HepG2 (cell line): Measurements from ENCODE around the gene SART1. TPM values are rescaled to one million over a fixed set of nuclear protein-coding genes. Genes with fewer than 3 reads are reported as not detected.

Experiments
- ATAC-seq: fragments of 200-7000 bp; cut with Tn5 transposase; 3 replicates; pipeline ENCODE4 v1.9.1; 2020; ENCODE audit warnings: mild to moderate bottlenecking, moderate library complexity
- BruUV-seq: library from RNA; stranded (reverse); fragments of 400-500 nt; replicated peaks from 2 replicates; lab custom pipeline; 2021; lab: Mats Ljungman, UMichigan
- CTCF ChIA-PET: fragments of 300-600 bp; formaldehyde crosslinking; extraction: SDS; loops from one replicate; lab custom pipeline; 2021; ENCODE audit warnings: low total read pairs, inconsistent platforms, low intra/inter-chr PET ratio; lab: Yijun Ruan, JAX
- POLR2A ChIA-PET: fragments of 350-600 bp; sonication (Branson Sonifier 250); formaldehyde crosslinking; loops from one replicate; lab custom pipeline; 2020; ENCODE audit warnings: antibody characterized with exemption, inconsistent platforms; lab: Yijun Ruan, JAX
- DNase-seq: peaks from one replicate; pipeline ENCODE4 v3.0.0-alpha.2; 2015; ENCODE audit warnings: low spot score
- FAIRE-seq: peaks from 3 replicates; lab custom pipeline; 2011; peaks lifted over from hg19 to GRCh38; lab: Jason Lieb, UNC
- H2AFZ ChIP-seq: one replicate; pipeline ENCODE4 v1.6.1; 2011; ENCODE audit warnings: low read length, inconsistent platforms
- H3K27ac ChIP-seq: fragments of 300-600 bp; 3 replicates; pipeline ENCODE4 v1.8.0; 2011; ENCODE audit warnings: mixed run types, mild to moderate bottlenecking, mixed read lengths, low read length, inconsistent platforms; ENCODE audit not compliant: insufficient read depth; ENCODE audit errors: extremely low read length
- H3K27me3 ChIP-seq, 2 experiments: fragments of 200-600 bp in 1 of 2; 2 replicates in 1 of 2; 3 replicates in 1 of 2; pipeline versions ENCODE4 v1.6.0 to v1.8.0; 2011; ENCODE audit warnings: low read length in 2 of 2, mild to moderate bottlenecking in 2 of 2, moderate library complexity in 2 of 2, inconsistent platforms in 1 of 2; ENCODE audit not compliant: insufficient read depth in 2 of 2, control insufficient read depth in 1 of 2
- H3K36me3 ChIP-seq, 2 experiments: fragments of 200-600 bp in 1 of 2; replicated peaks in 1 of 2; 2 replicates in 1 of 2; 3 replicates in 1 of 2; pipeline versions ENCODE4 v1.5.1 to v1.8.0; 2011; ENCODE audit warnings: low read length in 2 of 2, inconsistent platforms in 1 of 2; ENCODE audit not compliant: insufficient read depth in 2 of 2, control insufficient read depth in 1 of 2
- H3K4me1 ChIP-seq: 2 replicates; pipeline ENCODE4 v1.5.1; 2012; ENCODE audit warnings: low read length, inconsistent platforms; ENCODE audit not compliant: insufficient read depth
- H3K4me2 ChIP-seq: 2 replicates; pipeline ENCODE4 v1.6.0; 2011; ENCODE audit warnings: low read depth, low read length, inconsistent platforms
- H3K4me3 ChIP-seq, 3 experiments: fragments of 200-600 bp in 1 of 3; sonication (generic), shearing (Covaris generic) in 1 of 3; replicated peaks in 1 of 3; 2 replicates each; pipeline ENCODE4 v1.5.1; 2011 to 2016; ENCODE audit warnings: low read length in 3 of 3, inconsistent platforms in 2 of 3, low read depth in 2 of 3, mild to moderate bottlenecking in 2 of 3, control low read depth in 1 of 3, mixed read lengths in 1 of 3; ENCODE audit not compliant: insufficient read depth in 1 of 3
- H3K79me2 ChIP-seq: one replicate; pipeline ENCODE4 v1.6.1; 2011; ENCODE audit warnings: low read length, inconsistent platforms; ENCODE audit not compliant: insufficient read depth
- H3K9ac ChIP-seq: 2 replicates; pipeline ENCODE4 v1.6.0; 2011; ENCODE audit warnings: mild to moderate bottlenecking, low read depth, low read length, inconsistent platforms; ENCODE audit not compliant: insufficient read depth
- H3K9me3 ChIP-seq: 2 replicates; pipeline ENCODE4 v1.5.1; 2012; ENCODE audit warnings: mild to moderate bottlenecking, low read length
- H4K20me1 ChIP-seq: 2 replicates; pipeline ENCODE4 v1.6.0; 2011; ENCODE audit warnings: inconsistent platforms, mild to moderate bottlenecking, low read length, moderate library complexity; ENCODE audit not compliant: insufficient read depth
- DBP ChIP-seq: sonication (generic); formaldehyde crosslinking; IDR thresholded peaks from 2 replicates; pipeline ENCODE4 v1.4.0; 2020; ENCODE audit warnings: missing genetic modification reagents; ENCODE audit errors: not compliant biosample characterization
- PRMT3 ChIP-seq: sonication (generic); formaldehyde crosslinking; IDR thresholded peaks from 2 replicates; pipeline ENCODE4 v1.8.1; 2022; ENCODE audit warnings: low read depth, mild to moderate bottlenecking, moderate library complexity, missing genetic modification reagents, borderline replicate concordance
- SKIL ChIP-seq: sonication (generic); formaldehyde crosslinking; IDR thresholded peaks from 2 replicates; pipeline ENCODE4 v1.8.0; 2022; ENCODE audit warnings: missing genetic modification reagents, mild to moderate bottlenecking, moderate library complexity, borderline replicate concordance
- TARDBP ChIP-seq: sonication (generic); formaldehyde crosslinking; IDR thresholded peaks from 2 replicates; pipeline ENCODE4 v1.8.0; 2022; ENCODE audit warnings: mild to moderate bottlenecking, missing genetic modification reagents
- UBTF ChIP-seq: sonication (generic); formaldehyde crosslinking; IDR thresholded peaks from 2 replicates; pipeline ENCODE4 v1.4.0; 2020; ENCODE audit warnings: mild to moderate bottlenecking, missing genetic modification reagents
- ZMAT3 ChIP-seq: sonication (generic); formaldehyde crosslinking; conservative IDR thresholded peaks from 2 replicates; pipeline ENCODE4 v1.7.0; 2021; ENCODE audit warnings: missing genetic modification reagents
- ZNF230 ChIP-seq: sonication (generic); formaldehyde crosslinking; IDR thresholded peaks from 2 replicates; pipeline ENCODE4 v1.4.0; 2020; ENCODE audit warnings: mild to moderate bottlenecking, missing genetic modification reagents
- ZNF234 ChIP-seq: sonication (generic); formaldehyde crosslinking; conservative IDR thresholded peaks from 2 replicates; pipeline ENCODE4 v1.5.1; 2020; ENCODE audit warnings: mild to moderate bottlenecking, missing genetic modification reagents
- ZNF777 ChIP-seq: sonication (generic); formaldehyde crosslinking; IDR thresholded peaks from 2 replicates; pipeline ENCODE4 v1.4.0; 2020; ENCODE audit warnings: missing genetic modification reagents
- ZSCAN30 ChIP-seq: sonication (generic); formaldehyde crosslinking; IDR thresholded peaks from 2 replicates; pipeline ENCODE4 v1.5.0; 2020; ENCODE audit warnings: mild to moderate bottlenecking, missing genetic modification reagents
- WGBS: methylation state at CpG from one replicate; pipeline ENCODE4 v1.1.6; 2017; ENCODE audit warnings: low lambda C conversion rate; 5-methylcytosine and 5-hydroxymethylcytosine counted together
- in situ Hi-C: cut with HindIII; loops from 2 replicates; pipeline ENCODE4 v1.10.0; 2017; ENCODE audit warnings: low pct_unique_long_range_greater_than_20kb; ENCODE audit not compliant: extremely low pct_ligation_motif_present
- intact Hi-C: fragments of 100-400 bp; cut with micrococcal nuclease; formaldehyde crosslinking; loops from one replicate; pipeline ENCODE4 v1.10.0; 2022; ENCODE audit not compliant: unreplicated experiment
- polyA plus RNA-seq, 8 experiments: library from polyadenylated mRNA; depleted of rRNA in 3 of 8; stranded (reverse) in 7 of 8; unstranded in 1 of 8; fragments of >200 nt; fragmentation: Illumina TruSeq in 4 of 8; extraction: Trizol in 4 of 8; gene quantifications; 2 replicates each; pipeline versions ENCODE4 v1.2.1 to v1.2.3, GENCODE V29; 2011 to 2016; ENCODE audit warnings: low read depth in 4 of 8, missing spikeins in 1 of 8, mixed read lengths in 1 of 8; ENCODE audit not compliant: insufficient read depth in 1 of 8
- total RNA-seq, 5 experiments: library from RNA; depleted of rRNA; stranded (reverse); fragments of >200 nt; fragmentation: Illumina TruSeq; extraction: Trizol; gene quantifications; 2 replicates each; pipeline ENCODE4 v1.2.3, GENCODE V29; 2016; ENCODE audit warnings: low read depth in 1 of 5

The SART1 gene
- total and polyA plus RNA-seq, 2 of the 13 experiments (the other 11 are each of a cell fraction or from before 2014, with no cell fraction given): 11.3 to 22.5 TPM

- DNase-seq: no peak
- Histone ChIP-seq H3K4me2 (peak overlapping the region; percentile 97), H3K36me3 (no peaks in the 10 kb centered on the region), H3K27ac (no peak overlapping the region), H4K20me1 (no peaks in the 10 kb centered on the region), H2AFZ (peak overlapping the region; percentile 87), H3K4me1 (peaks cover 43% of the 10 kb centered on the region), H3K9ac (peak overlapping the region; percentile 68), H3K4me3 (peak overlapping the region; percentile 64 to 75 (median 69)), H3K79me2 (no peaks in the 10 kb centered on the region)
- ATAC-seq: peak; percentile 61
- intact Hi-C loops: no loop called here
- POLR2A ChIA-PET: interaction anchor here (0.7 kb wide), 1 partner anchor 10 kb away, joined by 3 read pairs; the partner anchor contains the start of genes C11orf68 and DRAP1
- WGBS: 14% methylated on average over 6 of the region's 6 CpGs
- BruUV-seq: no TSS peak
- in situ Hi-C loops: no loop called here
- no peak for FAIRE-seq
- TF ChIP-seq DBP (CRISPR knock-in tag): no peak
- 0 out of 2 replicates have a peak, but pooled peaks have one; percentile 20 for TF ChIP-seq TARDBP (CRISPR knock-in tag)
- TF ChIP-seq, all 625 proteins: peak for 1
- H3K27me3 ChIP-seq: peaks cover 0 to 3% of the 10 kb centered on the region in 2 experiments; a peak in 1 of 5 replicates
- CTCF ChIA-PET: no interaction called here
- no peaks in the 10 kb centered on the region for H3K9me3 ChIP-seq
Observed at GRCh38 chr11:65928667-65929066, 32.9 kb upstream of the SART1 start.

GRCh38 chr11:65931773-65932557, 29.6 kb upstream of the SART1 start:
- in situ Hi-C loops (no loop called here), intact Hi-C loops (loop anchor here (5.0 kb wide), 1 partner anchor 45 kb away; the partner anchor contains the start of gene FIBP)
- H3K9me3 ChIP-seq: no peaks in the 10 kb centered on the region
- H2AFZ ChIP-seq: no peak overlapping the region
- peaks cover 49% of the 10 kb centered on the region for H3K4me1 ChIP-seq
- WGBS: 27% methylated on average over 12 of the region's 13 CpGs
- ChIA-PET CTCF (interaction anchor here (1.6 kb wide), 1 partner anchor 57 kb away, joined by 5 read pairs; no protein-coding TSS in a partner anchor), POLR2A (no interaction called here)
- no peaks in the 10 kb centered on the region for H3K36me3 ChIP-seq
- no TSS peak for BruUV-seq
- H4K20me1 ChIP-seq: no peaks in the 10 kb centered on the region
- no peak for FAIRE-seq
- no peaks in the 10 kb centered on the region for H3K79me2 ChIP-seq
- H3K4me3 ChIP-seq: no peak overlapping the region; a peak in 1 of 6 replicates
- no peak overlapping the region; the same call in 1 of the 2 replicates for H3K4me2 ChIP-seq
- no peak overlapping the region for H3K9ac ChIP-seq
- DNase-seq: no peak
- peak; percentile 21 for ATAC-seq
- H3K27me3 ChIP-seq: peaks cover 0 to 3% of the 10 kb centered on the region in 2 experiments; a peak in 1 of 5 replicates
- no peak overlapping the region for H3K27ac ChIP-seq
- TF ChIP-seq SKIL (CRISPR knock-in tag): no peak
- TF ChIP-seq ZNF230 (CRISPR knock-in tag): no peak
- TF ChIP-seq PRMT3: no peak
- no peak for TF ChIP-seq ZNF234 (CRISPR knock-in tag)
- TF ChIP-seq ZNF777: no peak
- TF ChIP-seq ZSCAN30 (CRISPR knock-in tag): no peak
- no peak for TF ChIP-seq UBTF (CRISPR knock-in tag)
- no peak for TF ChIP-seq ZMAT3 (CRISPR knock-in tag)
